NCI-H345 (cell line): ENCODE results near the gene STK32B.

ENCODE experiments used
- DNase-seq: peaks from one replicate; lab custom pipeline; 2025; lab: John Stamatoyannopoulos, UW

STK32B gene

DNA sequence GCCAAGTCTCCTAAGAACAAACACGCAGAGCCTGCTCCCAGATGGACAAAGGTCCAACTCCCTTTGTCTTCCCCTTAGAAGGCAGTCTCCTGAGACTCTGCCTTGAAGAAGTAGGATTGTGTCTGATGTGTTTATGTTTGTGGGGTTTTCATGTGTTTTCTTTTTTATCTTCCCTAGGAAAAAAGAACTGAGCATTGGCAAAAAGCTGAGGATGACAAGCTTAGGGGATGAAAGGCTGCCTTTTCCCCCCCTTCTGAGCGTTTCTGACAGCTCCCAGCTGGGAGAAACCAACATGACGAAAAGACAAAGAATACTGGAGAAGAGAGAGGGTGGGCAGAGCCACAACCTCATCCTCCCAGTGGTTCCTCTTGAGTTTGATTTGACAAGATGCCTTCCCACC is 475.9 kb downstream of the STK32B start:
- no peak for DNase-seq

DNA sequence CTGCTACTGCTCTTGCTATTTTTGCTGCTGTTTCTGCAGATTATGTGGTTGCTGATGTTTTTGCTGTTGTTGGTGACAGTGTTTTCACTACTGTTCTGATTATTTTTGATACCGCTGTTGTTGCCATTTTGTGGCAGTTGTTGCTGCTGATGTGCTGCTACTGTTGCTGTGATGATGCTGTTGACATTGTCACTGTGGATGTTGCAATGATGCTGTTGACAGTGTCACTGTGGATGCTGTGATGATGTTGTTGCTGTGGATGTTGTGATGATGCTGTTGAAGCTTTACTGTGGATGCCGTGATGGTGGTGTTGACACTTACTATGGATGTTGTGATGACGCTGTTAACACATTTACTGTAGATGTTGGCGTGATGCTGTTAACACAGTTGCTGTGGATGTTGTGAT is 476.8 kb downstream of the STK32B start:
- no peak for DNase-seq

- DNase-seq = no peak
Observed at GRCh38 chr4:5532100-5532499, 480.8 kb downstream of the STK32B start.

DNA sequence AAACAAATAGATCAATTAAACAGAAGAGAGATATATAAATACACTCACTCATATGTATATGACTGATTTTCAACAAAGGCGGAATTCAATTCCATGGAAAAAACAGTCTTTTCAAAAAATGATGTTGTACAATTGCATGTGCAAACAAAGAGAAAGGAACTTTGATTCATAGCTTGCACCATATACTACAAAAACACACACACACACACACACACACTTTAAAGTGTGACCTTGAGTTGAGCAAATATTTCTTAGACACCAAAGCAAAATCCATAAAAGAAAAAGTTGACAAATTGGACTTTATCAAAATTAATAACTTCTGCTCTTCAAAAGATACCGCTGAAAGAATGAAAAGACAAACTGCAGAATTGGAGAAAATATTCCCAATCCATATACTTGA is 488.3 kb downstream of the STK32B start:
- DNase-seq = no peak

DNA sequence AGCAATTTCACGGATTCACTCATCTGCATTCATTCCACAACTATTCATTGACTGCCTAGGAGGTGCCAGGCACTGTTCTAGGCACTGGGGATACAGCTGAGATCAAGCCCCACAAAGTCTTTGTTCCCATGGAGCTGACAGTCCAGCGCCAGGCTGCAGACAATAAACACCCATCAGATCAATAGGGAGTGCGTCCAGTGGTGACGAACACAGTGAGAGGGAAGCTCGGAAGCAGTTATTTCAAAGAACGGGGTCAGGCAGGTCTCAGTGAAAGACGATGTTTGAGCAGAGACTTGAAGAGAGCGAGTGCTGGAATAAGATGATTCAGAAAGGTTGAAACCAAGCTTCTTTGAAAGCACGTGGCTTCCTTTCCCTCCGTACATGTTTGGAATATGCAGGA is 489.9 kb downstream of the STK32B start:
- no peak for DNase-seq

DNA sequence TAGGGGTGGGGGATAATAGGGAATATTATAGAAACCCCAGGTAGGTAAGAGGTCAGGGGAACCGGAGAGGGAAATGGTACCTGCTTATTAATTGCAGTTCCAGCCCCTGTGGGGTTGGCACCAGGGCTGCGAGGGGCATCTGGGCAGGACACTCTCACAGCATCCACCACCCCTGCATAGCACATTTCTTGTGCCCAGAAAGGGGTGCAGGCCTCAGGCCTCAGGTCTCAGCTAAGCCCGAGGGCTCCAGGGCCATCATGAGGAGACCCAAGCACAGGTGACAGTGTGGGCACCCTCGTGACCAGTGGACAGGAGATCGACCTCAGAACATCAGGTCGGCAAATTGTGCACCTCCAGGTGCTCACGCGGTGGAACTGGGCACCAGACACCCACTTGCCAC is 492.4 kb downstream of the STK32B start:
- DNase-seq = no peak

DNA sequence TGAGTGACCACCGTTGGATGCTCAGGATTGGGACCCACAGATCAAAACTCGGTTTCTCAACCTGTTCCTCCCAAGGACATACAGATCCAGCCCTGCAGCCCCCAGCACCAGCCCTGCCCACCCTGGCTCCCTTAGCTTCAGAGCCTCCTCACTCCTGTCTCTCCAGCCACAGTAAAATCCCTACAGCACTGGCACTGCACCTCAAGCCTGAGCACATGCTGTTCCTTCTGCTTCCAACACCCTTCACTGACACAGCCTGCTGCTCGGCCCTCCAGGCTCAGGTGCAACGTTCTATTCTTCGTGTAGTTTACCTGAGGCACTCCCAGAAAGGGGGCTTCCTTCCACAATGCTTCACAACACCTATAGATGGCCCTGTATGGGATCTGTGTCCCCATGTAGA is 493.5 kb downstream of the STK32B start:
- DNase-seq = no peak

- DNase-seq = no peak
Observed at GRCh38 chr4:5545271-5545670, 494.0 kb downstream of the STK32B start.

- DNase-seq = no peak
Observed at GRCh38 chr4:5547651-5548249, 496.5 kb downstream of the STK32B start.
